HG02840 (cell line): ENCODE measurements around the gene KCTD5.
"Not testable (repeated sequence)": the region's sequence is repeated elsewhere in the genome, so short reads cannot be mapped to it uniquely, and the experiment has no call there.

Source experiments
- ATAC-seq: cut with Tn5 transposase; IDR thresholded peaks from one replicate; pipeline ENCODE4 v1.9.1; 2021; ENCODE audit warnings: mild to moderate bottlenecking, moderate library complexity, moderate number of reproducible peaks; ENCODE audit not compliant: unreplicated experiment, low FRiP score

KCTD5 gene

DNA sequence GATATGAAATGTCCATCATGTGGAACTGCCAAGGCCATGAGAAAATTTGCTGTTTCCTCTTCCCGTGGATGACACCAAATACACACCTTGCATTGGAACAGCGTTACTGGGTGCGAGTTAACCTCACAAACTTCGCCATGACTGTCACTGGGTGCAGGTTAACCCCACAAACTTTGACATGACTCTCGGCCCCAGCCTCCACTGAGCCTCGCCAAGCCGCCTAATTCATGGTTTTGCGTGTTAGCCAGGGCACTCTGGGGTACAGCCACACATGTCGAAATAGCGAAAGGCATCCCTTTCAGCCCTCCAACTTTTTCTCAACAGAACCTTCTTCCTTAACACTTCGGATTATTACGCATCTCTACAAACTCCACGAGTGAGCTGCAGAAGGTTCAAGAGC, 10.6 kb upstream of the KCTD5 start:
- no peak for ATAC-seq

DNA sequence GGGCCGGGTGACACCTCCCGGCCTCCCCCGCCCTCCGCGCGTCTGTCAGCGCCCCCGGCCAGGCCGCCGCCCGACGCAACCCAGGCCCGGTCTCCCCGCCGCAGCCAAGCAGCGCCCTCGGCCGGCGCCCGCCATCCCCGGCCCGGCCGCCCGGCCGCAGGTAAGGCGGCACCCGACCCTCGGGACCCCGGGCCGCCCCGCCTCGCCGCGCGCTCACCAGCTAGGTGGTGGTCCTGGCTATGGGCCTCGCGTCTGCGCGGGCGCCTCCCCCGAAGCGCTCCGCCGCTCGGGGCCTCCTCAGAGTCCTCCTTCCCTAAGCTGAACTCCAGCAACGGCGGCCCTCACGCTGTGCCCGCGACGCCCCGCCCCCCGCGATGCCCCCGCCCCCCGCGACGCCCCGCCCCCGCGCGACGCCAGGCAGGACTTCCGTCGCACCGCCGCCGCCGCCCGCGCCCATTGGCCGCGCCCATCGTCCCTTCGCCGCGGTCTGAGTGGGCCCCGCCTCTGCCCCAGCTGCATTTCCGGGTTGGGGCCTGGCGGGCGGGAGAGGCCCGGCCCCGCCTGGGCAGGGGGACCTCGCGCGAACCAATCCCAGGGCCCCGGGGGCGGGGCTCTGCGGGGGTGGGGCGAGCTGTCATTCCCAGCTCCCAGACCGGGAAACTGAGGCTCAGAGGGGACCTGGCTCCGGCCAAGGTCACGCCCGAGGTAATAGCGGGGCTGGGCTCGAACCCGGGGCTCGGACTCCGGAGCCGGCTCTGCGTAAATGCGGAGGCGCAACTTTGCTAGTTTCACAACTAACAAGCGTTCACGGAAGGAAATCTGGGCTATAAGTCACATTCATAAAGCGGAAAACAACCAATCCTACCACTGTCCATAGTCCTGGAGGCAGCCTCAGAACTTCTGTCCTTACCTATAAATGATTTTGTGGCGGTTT, 9.0 kb upstream of the KCTD5 start:
- peak; percentile 92 for ATAC-seq

DNA sequence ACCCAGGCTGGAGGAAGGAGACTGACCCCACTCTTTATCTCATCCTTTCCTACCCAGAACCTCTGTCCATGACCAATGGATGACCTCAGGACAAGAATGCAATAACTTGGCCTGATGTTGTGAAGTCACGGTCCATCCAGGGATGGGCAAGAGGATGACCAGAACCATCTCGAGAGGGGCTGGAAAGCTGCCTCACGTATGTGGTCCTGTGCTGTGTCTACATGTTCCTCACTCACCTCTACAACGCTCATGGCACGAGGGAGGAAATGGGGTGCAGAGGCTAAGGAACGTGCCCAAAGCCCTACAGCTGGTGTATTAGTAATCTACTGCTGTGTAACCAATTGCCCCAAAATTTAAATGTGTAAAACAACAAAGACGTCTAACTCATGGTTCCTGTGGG, 7.3 kb upstream of the KCTD5 start:
- no peak for ATAC-seq

DNA sequence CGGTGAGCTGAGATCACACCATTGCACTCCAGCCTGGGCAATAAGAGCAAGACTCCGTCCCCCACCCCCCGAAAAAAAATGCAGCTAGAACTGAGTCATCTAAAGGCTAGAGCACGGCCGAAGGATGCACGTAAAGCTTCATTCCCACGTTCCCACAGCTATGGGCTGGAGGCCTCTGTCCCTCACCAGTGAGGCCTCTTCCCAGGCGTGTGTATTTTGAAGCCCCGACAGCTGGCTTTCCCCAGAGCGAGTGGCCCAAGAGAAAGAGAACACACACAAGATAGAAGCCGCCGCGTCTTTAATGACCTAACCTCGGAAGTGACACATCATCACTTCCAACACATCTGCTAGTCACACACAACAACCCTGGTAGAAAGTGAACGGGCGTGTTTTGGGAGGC, 6.6 kb upstream of the KCTD5 start:
- no peak for ATAC-seq

DNA sequence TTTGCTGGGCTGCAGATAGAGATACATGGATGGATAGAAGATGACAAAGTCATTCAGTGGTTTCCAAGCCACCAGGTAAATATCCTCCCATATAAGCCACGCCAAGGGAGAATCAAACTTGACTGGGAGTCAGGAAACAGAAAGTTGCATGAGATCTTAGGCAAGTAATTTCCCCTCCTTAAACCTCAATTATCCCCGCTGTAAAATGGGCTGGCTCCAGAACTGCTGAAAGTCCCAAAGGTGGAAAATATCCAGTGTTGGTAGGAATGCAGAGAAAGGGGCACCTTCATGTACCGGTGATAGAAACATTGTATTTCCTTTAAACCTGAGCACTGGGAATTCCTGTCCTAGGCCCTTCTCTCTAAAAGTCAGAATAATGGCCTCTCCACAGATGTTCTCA, 5.4 kb upstream of the KCTD5 start:
- ATAC-seq, result not testable (repeated sequence)

DNA sequence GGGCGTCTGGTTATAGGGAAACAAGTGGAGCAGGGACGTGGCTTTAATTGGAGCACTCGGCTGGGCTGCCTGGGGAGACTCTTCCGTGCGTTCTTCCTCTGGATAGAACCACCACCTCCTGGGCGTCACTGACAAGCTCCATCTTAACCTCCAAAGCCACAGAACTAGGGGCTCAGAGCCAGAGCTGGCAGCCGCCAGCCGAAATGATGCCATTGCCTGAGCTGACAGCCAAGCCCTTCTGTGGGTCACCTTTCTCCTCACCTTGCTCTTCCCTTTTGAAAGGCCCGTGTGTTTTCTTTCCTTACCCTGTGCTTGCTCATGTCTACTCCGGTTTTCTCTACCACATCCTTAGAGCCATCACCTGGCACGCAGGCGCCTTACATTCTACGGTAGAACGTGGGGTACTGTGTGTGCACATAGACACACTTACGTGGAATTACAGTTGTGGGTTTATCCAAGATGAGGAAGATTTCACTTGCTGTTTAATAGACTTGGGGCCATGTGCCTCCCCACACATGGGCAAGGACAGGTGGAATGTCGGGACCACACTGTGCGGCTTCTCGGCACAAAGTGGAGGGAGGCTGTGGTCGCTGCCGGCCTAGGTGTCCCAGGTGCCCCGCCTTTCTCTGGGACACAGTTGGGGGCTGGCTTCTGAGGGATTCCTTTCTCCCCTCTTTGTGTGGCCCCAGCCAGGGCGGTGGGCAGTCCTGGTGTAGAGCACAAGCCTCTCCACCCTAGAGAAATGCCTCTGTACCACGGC, 3.9 kb upstream of the KCTD5 start:
- ATAC-seq, result not testable (repeated sequence)

DNA sequence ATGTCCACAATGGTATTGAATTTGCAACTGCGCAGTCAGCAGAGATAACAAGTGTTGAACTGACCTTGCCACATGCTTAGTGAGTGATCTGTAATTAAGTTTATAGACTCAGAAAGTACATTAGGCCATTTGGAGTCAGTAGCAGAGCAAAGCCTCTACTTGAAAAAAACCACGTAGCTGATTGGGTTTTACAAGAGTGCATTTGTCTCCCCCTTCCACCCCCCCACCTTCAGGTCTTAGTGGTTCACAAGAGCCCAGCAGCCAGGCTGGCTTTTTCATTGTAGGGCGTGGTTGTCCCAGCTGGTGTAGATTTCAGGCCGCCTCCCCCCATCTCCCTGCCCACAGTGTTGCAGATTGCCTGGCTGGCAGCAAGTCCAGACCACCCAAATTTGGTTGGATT, 2.4 kb upstream of the KCTD5 start:
- not testable (repeated sequence) for ATAC-seq

DNA sequence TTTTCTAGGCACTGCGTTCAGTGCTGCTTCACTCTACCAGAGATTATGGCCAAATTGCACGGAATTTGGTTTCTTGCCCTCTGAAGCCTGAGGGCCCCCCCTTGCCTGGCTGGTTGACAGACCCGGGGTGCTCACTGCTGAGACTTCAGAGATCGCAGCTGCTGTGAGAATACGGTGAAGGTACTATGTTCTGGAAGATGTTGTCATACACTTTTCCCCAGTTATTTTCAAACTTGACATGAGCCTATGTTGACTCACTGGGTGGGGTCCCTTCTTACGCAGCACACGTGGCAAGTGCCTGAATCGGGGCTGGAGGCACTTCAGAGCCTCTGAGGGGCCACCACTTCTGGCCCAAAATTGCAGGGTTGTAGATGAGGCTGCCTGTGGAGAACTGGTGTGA, 2.0 kb upstream of the KCTD5 start:
- ATAC-seq, result not testable (repeated sequence)

DNA sequence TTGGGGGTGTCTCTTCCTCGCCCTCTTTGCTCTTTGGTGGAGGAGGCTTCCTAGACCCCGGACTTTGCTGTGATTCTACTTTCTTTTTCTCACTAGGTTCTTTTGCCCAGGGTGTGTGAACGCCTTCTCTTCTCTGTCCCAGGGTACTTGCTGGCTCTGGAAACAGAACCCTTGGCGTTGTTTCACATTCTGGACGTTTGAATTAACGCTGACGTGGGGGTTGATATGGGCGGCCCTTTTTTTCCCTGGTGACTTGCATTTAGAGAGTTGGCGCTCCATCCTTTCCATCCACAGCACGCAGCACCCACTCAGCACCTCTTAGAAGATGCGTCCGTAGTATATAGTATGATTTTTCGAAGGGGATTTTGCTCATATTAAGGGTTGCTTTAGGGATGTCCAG, 718 bp downstream of the KCTD5 start:
- not testable (repeated sequence) for ATAC-seq

DNA sequence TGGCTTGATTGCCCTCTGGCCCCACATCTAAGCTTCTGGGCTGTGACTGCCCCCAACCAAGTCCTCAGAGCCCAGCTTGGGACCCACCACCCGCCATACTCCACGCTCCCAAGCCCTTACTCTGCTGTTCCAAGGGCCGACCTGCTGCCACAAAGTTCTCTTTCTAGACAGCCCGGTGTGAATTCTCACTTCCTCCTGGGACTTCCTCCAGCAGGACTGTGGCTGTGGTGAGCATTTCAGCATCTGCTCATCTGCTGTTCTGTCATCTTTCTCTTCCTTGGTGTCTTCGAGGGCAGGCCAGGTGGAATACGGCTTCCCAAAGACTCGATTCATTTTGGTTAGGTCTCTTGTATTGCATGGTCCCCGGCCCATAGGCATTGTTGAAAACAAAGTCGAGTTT, 3.8 kb downstream of the KCTD5 start:
- not testable (repeated sequence) for ATAC-seq

DNA sequence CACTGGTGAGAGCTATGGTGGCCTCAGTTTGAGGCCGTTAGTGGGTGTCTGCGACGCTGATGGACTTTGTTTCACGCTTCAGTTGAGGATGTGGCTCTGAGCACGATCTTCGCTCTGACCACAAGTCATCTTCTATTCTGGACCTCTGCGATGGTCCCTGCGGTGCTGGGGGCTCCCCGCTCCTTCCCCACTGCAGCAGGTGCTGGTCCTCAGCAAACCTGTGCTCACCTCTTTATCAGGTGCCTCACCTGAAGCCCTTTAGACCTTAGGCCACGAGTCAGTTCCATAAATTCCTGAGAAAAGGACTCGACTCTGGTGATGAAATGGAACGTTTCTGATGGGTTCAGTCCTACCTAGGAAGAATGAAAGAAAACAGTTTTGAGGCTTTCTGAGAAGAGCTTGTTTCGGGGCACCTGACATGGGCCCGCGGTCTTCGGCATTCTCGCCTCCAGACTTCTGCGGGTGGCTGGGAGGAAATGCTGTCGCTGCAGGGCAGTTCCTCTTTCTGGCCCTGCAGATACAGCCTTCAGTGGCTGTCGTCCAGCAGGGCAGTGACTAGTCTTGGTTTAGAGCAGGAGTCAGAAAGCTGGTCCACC, 4.7 kb downstream of the KCTD5 start:
- no peak for ATAC-seq

DNA sequence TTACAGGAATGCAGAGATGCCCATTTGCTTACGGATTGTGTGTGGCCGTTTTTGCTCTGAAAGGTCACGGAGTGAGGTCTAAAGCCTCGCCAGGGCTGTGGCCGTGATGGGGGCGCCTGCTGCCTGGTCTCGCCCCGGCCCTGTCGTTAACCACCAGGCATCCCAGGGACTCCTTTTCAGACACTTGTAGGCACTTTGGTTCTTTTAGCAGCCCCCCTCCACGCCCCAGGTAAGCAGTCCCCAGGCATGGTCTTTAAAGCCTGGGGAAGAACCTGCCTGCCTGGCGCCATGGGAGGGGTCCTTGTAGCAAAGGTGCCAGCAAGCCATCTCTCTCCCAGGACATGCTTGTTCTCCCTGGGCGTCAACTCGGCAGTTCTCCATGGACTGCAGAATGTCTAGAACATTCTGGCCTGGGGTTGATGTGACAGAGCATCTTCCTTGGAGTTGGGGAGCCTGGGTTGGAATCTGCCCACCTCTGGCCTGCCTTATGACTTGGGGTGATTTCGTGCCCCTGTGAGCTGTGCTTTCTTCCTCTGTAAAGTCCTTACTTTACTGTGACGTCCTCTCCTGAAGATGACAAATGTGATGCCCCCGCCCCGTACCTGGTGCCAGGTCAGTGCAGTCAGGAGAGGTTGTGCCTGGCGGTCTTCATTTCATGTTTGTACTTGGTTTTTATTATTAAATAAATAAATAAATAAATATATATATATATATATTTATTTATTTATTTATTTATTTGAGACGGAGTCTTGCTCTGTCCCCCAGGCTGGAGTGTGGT, 5.4 kb downstream of the KCTD5 start:
- ATAC-seq, result no peak

DNA sequence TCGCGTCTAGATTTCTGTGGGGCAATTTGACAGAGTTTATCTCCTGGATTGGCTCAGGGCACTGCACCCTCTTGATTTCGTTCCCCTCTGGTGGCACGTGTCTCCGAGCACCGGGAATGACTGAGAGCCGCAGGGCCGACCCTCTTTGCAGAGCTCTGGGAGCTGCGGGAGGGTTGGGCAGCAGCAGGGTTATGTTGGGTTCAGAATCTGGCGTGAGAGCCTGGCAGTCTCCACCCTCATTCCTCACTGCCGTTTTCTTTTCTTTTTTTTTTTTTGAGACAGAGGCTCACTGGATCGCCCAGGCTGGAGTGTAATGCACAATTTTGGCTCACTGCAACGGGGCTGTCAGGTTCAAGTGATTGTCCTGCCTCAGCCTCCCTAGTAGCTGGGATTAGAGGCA, 7.1 kb downstream of the KCTD5 start:
- ATAC-seq, result not testable (repeated sequence)

DNA sequence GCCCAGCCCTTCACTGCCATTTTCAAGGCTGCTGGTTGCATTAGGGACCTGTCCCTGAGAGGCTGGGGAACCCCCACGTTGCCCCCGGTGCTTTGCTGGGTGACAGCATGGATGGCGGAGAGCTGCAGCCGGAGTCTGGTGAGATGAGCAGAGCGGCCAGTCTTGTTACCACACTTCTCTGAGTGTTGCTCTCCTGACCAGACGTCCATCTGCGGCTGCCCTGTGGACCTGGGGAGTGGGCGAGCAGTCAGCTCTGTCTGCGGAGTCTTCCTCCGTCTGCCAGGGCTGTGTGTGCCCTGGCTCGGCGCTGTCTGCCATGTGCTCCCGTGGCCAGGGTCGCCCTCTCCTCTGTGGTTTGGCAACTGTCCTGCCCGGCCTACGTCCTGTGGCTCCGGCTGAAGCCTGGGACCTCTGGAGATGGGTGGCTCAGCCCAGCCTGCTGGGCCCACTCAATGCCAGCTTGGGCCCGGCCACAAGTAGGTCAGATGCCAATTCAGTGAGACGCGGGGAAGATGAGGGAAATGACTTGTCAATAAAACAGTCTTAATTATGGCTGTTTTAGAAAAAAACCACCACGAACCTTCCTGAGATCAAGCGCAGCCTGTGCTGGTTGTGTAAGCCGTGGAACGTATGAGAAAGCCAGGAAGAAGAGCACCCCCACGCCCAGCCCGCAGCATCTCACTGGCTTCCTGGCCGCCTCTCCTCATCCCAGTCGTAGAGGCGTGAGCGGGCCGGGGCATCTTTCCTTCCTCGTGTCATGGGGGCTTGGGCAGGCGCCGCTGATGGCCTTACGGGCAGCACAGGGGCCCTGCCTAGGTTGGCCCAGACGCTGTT, 7.9 kb downstream of the KCTD5 start:
- ATAC-seq, result no peak

DNA sequence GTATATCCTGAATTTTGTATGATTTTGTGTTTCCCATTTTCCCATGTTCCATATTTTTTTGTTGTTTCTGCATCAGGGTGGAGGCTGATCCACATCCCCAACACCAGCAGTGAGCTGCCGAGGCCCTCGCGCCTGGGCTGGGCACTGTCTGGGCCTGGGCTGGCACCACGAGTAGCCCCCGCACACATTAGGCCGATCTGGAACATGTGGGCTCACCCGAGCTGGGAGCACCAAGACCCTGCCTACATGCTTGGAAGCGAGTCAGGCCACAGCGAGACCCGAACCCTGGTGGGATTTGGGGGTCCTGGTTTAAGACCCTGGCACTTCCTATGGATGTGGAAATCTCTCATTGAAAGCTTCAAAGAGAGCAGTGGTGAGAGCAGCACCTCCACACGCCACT, 8.5 kb downstream of the KCTD5 start:
- ATAC-seq, result no peak

DNA sequence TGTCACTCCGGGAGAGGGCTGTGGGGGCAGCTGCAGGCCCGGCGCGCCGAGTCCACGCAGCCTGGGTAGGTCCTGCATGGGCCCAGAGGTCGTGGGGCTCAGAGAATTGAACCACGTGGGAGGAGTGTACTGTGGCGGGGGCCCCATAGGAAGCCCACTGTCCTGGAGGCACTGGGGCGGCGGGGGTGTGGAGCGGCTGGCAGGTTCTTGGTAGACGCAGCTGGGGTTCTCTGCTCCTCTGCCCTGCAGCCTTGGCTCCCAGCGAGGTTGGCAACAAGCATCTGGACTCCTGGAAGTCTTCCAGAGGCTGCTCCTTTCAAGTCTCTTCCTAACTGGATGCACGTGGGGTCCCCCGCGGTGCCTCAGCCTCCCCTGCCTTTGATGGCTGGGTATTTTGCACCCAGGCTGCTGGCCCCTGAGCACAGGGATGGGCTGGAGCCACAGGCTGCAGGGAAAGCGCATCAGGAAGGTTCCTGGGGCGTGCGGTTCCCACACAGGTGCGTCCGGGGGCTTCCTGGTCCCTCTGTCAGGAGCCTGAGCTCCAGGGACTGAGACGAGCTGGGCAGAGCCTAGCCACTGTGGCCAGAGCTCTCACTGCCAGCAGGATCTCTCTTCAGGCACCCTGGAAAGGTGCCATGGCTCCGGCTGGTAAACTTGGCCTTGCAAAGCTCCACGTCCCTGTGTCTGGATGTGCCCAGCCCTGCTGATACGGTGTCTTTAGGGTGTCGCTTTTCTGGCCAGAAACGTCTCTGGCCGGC, 9.3 kb downstream of the KCTD5 start:
- ATAC-seq, result no peak

DNA sequence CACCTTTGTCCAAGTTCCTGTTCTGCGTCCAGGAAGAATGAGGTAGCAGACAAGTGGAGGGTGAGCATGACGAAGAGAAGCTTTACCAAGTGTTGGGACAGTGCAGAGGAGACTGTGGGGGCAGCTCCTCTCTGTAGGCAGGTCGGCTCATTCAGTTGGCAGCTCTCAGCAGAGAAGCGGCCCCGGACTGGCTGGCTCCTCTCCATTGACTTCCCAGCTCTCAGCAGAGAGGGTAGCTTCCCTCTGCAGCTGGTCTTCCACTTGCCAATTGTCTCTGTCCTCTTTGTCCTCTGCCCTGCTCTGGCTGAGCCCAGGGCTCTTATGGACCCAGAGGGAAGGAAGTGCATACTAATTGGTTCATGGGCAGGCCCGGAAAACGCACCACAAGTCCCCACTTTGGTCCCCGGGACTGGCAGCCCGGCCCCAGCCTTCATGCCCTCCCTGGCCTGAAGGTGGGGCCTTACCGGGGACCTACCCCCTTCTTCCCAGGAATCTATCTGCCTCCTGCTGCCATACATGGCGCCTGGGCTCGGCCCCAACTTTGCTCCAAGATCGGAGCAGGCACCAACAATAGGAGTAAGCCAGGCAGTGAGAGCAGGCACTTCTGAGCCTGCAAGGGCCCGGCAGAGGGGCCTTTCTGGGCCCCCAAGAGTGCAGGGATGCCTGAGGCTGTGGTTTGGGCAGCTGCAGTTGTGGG, 10.1 kb downstream of the KCTD5 start:
- ATAC-seq, result no peak

DNA sequence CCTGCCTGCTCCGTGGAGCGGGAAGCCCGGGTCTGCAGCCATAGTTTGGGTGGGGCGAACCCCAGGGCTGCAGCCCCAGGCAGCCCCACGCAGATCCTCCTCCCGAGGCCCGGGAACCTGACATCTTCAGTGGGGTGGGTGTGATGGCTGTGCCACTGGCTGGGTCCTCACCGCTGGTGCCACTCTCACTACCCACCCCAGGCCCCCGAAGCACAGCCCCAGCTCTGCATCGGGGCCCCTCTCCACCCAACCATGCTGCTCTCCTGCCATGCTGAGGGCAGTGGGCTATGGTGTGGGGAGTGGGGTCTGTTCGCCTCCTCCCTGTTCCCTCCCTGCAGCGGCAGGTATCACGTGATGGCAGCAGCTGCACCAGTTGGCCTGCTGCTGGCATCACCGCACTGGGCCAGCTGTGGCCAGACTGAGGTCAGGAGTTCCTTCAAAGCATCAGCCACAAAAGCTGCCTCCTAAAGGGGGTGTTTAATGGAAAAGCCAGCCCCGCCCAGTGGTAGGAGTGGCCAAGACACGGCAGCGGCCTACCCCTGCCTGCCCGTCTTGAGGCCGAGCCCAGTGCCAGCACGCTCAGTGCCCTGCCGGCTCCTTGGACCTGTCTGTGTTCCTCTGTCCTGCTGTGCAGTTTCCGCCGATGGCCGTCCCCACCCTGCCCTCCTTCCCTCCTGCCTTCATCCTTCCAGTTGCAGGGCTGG, 10.8 kb downstream of the KCTD5 start:
- no peak for ATAC-seq
